Keratinocyte (primary cell): ENCODE measurements around the gene MSS51. TPM values are rescaled to one million over a fixed set of nuclear protein-coding genes. Genes with fewer than 3 reads are reported as not detected.

Experiments
- DNase-seq: peaks from one replicate; pipeline ENCODE4 v3.0.0-alpha.2; 2011; ENCODE audit warnings: low read depth, missing footprints, low spot score
- FAIRE-seq: peaks from 2 replicates; lab custom pipeline; 2011; peaks lifted over from hg19 to GRCh38; lab: Jason Lieb, UNC
- H2AFZ ChIP-seq: 2 replicates; pipeline ENCODE4 v1.6.0; 2012; ENCODE audit warnings: low read length, control low read depth, inconsistent platforms; ENCODE audit not compliant: control insufficient read depth
- H3K27ac ChIP-seq: 2 replicates; pipeline ENCODE4 v1.5.1; 2011; ENCODE audit warnings: low read length; ENCODE audit not compliant: control insufficient read depth, insufficient read depth
- H3K27me3 ChIP-seq: 3 replicates; pipeline ENCODE4 v1.6.0; 2011; ENCODE audit warnings: low read length; ENCODE audit not compliant: control insufficient read depth, insufficient read depth; ENCODE audit errors: extremely low read depth
- H3K36me3 ChIP-seq, 2 experiments: 2 replicates in 1 of 2; 3 replicates in 1 of 2; pipeline ENCODE4 v1.5.1; 2011; ENCODE audit warnings: low read length in 2 of 2, mild to moderate bottlenecking in 1 of 2; ENCODE audit not compliant: control insufficient read depth in 2 of 2, insufficient read depth in 2 of 2; ENCODE audit errors: extremely low read depth in 1 of 2
- H3K4me1 ChIP-seq: 3 replicates; pipeline ENCODE4 v1.5.1; 2011; ENCODE audit warnings: low read length; ENCODE audit not compliant: control insufficient read depth, insufficient read depth; ENCODE audit errors: extremely low read depth
- H3K4me2 ChIP-seq: 3 replicates; pipeline ENCODE4 v1.6.0; 2011; ENCODE audit warnings: low read depth, low read length; ENCODE audit not compliant: control insufficient read depth, insufficient read depth; ENCODE audit errors: extremely low read depth
- H3K4me3 ChIP-seq, 3 experiments: fragments of 200-600 bp in 1 of 3; sonication (generic) in 1 of 3; 2 replicates in 2 of 3; 3 replicates in 1 of 3; pipeline ENCODE4 v1.5.1; 2011 to 2016; ENCODE audit warnings: low read length in 3 of 3, mild to moderate bottlenecking in 3 of 3, control low read depth in 2 of 3, inconsistent platforms in 1 of 3, low read depth in 1 of 3, mixed read lengths in 1 of 3, mixed run types in 1 of 3, moderate library complexity in 1 of 3; ENCODE audit not compliant: control insufficient read depth in 2 of 3, insufficient read depth in 2 of 3; ENCODE audit errors: extremely low read depth in 1 of 3
- H3K79me2 ChIP-seq: 2 replicates; pipeline ENCODE4 v1.6.0; 2012; ENCODE audit warnings: low read length; ENCODE audit not compliant: control insufficient read depth, insufficient read depth
- H3K9ac ChIP-seq: 3 replicates; pipeline ENCODE4 v1.6.0; 2011; ENCODE audit warnings: low read length; ENCODE audit not compliant: control insufficient read depth, insufficient read depth; ENCODE audit errors: extremely low read depth
- H3K9me1 ChIP-seq: 3 replicates; pipeline ENCODE4 v1.6.0; 2011; ENCODE audit warnings: low read length; ENCODE audit not compliant: control insufficient read depth, insufficient read depth; ENCODE audit errors: extremely low read depth
- H3K9me3 ChIP-seq: 2 replicates; pipeline ENCODE4 v1.5.1; 2012; ENCODE audit warnings: low read depth, low read length; ENCODE audit not compliant: control insufficient read depth
- H4K20me1 ChIP-seq: 3 replicates; pipeline ENCODE4 v1.6.0; 2011; ENCODE audit warnings: low read length; ENCODE audit not compliant: control insufficient read depth, insufficient read depth; ENCODE audit errors: extremely low read depth
- CTCF ChIP-seq, 3 experiments: IDR thresholded peaks in 1 of 3; conservative IDR thresholded peaks in 1 of 3; optimal IDR thresholded peaks in 1 of 3; 2 replicates in 2 of 3; 3 replicates in 1 of 3; pipeline versions ENCODE3 to v1.5.1; 2011; ENCODE audit warnings: low read length in 3 of 3, mild to moderate bottlenecking in 3 of 3, moderate library complexity in 2 of 3, control low read depth in 1 of 3, inconsistent platforms in 1 of 3; ENCODE audit not compliant: insufficient read depth in 2 of 3; ENCODE audit errors: extremely low read depth in 1 of 3
- EZH2 ChIP-seq: IDR thresholded peaks from one replicate; pipeline ENCODE4 v1.6.1; 2012; ENCODE audit warnings: inconsistent platforms, mild to moderate bottlenecking, low read length, moderate library complexity
- dilution Hi-C: fragments of 300-500 bp; cut with MboI; formaldehyde crosslinking; loops from one replicate; pipeline ENCODE4 v1.7.0; 2020; ENCODE audit warnings: low sequenced_read_pairs; ENCODE audit not compliant: extremely low pct_ligation_motif_present
- polyA plus RNA-seq, 5 experiments: library from polyadenylated mRNA; depleted of rRNA in 3 of 5; stranded (reverse) in 3 of 5; stranded (forward) in 1 of 5; unstranded in 1 of 5; fragments of >200 nt; gene quantifications; 1 replicate in 1 of 5; 2 replicates in 3 of 5; 3 replicates in 1 of 5; pipeline versions ENCODE4 v1.2.1 to v1.2.3, GENCODE V29; 2011 to 2012; ENCODE audit warnings: missing spikeins in 2 of 5, low read depth in 1 of 5, low replicate concordance in 1 of 5

MSS51 gene
- polyA plus RNA-seq, 1 donor (not counting 4 experiments of a cell fraction or from before 2014, with no cell fraction given): 1.3 TPM

GRCh38 chr10:73408978-73409521 is 24.3 kb downstream of the MSS51 start:
- Histone ChIP-seq H3K36me3 (peaks cover 0 to 7% of the 10 kb centered on the region in 2 experiments), H3K9me1 (peaks cover 3% of the 10 kb centered on the region), H3K9ac (no peak overlapping the region), H3K27ac (no peak overlapping the region), H3K27me3 (no peaks in the 10 kb centered on the region), H3K4me1 (peaks cover 6% of the 10 kb centered on the region), H4K20me1 (peaks cover 14% of the 10 kb centered on the region), H3K4me2 (no peak overlapping the region), H3K9me3 (no peaks in the 10 kb centered on the region), H2AFZ (no peak overlapping the region), H3K79me2 (peaks cover 78% of the 10 kb centered on the region), H3K4me3 (no peak overlapping the region)
- FAIRE-seq: no peak
- no peak for DNase-seq
- dilution Hi-C loops: no loop called here
- TF ChIP-seq EZH2 (no peak), CTCF (optimal IDR thresholded peaks at IDR 0.05 in 1 of 3, IDR thresholded peaks at IDR 0.05 in 1 of 3, conservative IDR thresholded peaks at IDR 0.05 in 1 of 3; ENCODE audit: extremely low read depth in 1 of 3, insufficient read depth in 2 of 3, low read length in 3 of 3) (no peak)

GRCh38 chr10:73408061-73408460 is 25.3 kb downstream of the MSS51 start:
- Histone ChIP-seq H3K4me2 (no peak overlapping the region), H3K36me3 (peaks cover 0 to 7% of the 10 kb centered on the region in 2 experiments), H2AFZ (no peak overlapping the region), H3K79me2 (peaks cover 87% of the 10 kb centered on the region), H3K9me1 (peaks cover 3% of the 10 kb centered on the region), H3K9me3 (no peaks in the 10 kb centered on the region), H3K4me3 (no peak overlapping the region), H3K9ac (no peak overlapping the region), H3K27ac (no peak overlapping the region), H3K4me1 (peaks cover 6% of the 10 kb centered on the region), H3K27me3 (no peaks in the 10 kb centered on the region), H4K20me1 (peaks cover 15% of the 10 kb centered on the region)
- TF ChIP-seq CTCF (optimal IDR thresholded peaks at IDR 0.05 in 1 of 3, IDR thresholded peaks at IDR 0.05 in 1 of 3, conservative IDR thresholded peaks at IDR 0.05 in 1 of 3; ENCODE audit: extremely low read depth in 1 of 3, insufficient read depth in 2 of 3, low read length in 3 of 3): no peak
- TF ChIP-seq EZH2: no peak
- FAIRE-seq (no peak), DNase-seq (no peak)
- dilution Hi-C loops: no loop called here
